ENCODE measurements around the gene REV3L.

DNA sequence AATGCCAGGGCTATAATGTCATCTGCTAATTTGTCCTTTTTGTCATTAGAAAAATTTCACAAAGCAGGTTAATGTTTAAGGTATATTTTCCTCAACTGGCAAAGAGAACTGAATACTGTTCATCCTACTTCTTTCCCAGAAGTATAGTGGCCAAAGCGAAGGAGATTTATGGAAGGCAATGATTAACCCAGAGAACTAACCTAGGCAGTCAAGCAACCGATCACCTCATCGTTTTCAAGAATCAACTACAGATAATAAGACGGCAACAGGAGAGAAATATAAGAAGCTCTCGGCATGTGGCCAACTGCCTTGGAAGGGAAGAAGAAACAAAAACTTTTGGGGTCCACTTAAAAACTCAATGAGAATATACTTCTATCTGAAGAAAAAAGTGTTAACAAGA lies 38.2 kb downstream of the REV3L start:
- TF ChIP-seq, protein P1, sequence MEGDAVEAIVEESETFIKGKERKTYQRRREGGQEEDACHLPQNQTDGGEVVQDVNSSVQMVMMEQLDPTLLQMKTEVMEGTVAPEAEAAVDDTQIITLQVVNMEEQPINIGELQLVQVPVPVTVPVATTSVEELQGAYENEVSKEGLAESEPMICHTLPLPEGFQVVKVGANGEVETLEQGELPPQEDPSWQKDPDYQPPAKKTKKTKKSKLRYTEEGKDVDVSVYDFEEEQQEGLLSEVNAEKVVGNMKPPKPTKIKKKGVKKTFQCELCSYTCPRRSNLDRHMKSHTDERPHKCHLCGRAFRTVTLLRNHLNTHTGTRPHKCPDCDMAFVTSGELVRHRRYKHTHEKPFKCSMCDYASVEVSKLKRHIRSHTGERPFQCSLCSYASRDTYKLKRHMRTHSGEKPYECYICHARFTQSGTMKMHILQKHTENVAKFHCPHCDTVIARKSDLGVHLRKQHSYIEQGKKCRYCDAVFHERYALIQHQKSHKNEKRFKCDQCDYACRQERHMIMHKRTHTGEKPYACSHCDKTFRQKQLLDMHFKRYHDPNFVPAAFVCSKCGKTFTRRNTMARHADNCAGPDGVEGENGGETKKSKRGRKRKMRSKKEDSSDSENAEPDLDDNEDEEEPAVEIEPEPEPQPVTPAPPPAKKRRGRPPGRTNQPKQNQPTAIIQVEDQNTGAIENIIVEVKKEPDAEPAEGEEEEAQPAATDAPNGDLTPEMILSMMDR (conservative IDR thresholded peaks at IDR 0.05 in 1 of 2, IDR thresholded peaks at IDR 0.05 in 1 of 2; ENCODE audit: low read depth in 1 of 2, low read length in 2 of 2): no peak
- no peak for TF ChIP-seq EZH2 (IDR thresholded peaks at IDR 0.05; ENCODE audit: low read length, missing control alignments)

Data from fibroblast of lung (primary cell).